ENCODE results near the gene TIGD1. TPM values are rescaled to one million over a fixed set of nuclear protein-coding genes. Genes with fewer than 3 reads are reported as not detected.

Gene TIGD1
- polyA plus RNA-seq, 1 of the 3 experiments (the other 2 are of a cell fraction): 4.6 TPM

- Histone ChIP-seq H2AFZ (ENCODE audit: low read depth) (no peak overlapping the region), H3K36me3 (replicated peaks in 1 of 2; ENCODE audit: control insufficient read depth in 1 of 2, insufficient read depth in 2 of 2, low read length in 1 of 2) (no peaks in the 10 kb centered on the region), H3K27me3 (ENCODE audit: insufficient read depth) (no peaks in the 10 kb centered on the region), H3F3A (replicated peaks; ENCODE audit: insufficient read depth) (peaks cover 4% of the 10 kb centered on the region), H3K9me3 (no peaks in the 10 kb centered on the region), H4K20me1 (ENCODE audit: insufficient read depth) (no peaks in the 10 kb centered on the region), H3K4me1 (ENCODE audit: control insufficient read depth in 1 of 2, insufficient read depth in 2 of 2, low read depth in 1 of 2, low read length in 1 of 2) (peaks cover 6 to 12% of the 10 kb centered on the region in 2 experiments; a peak in 2 of 4 replicates), H3K4me2 (peak overlapping the region; percentile 17), H3K79me2 (ENCODE audit: insufficient read depth) (no peaks in the 10 kb centered on the region), H3K27ac (ENCODE audit: low read depth in 2 of 2, low read length in 1 of 2) (peak overlapping the region in 1 of 2 experiments; percentile 49; a peak in 1 of 4 replicates), H3K4me3 (ENCODE audit: low read depth in 2 of 2, low read length in 1 of 2) (no peak overlapping the region), H3K9me2 (no peaks in the 10 kb centered on the region), H3K9ac (no peak overlapping the region)
- TF ChIP-seq CTCF (IDR thresholded peaks at IDR 0.05) (peak; percentile 23; the same call in 1 of the 2 replicates), RXRA (IDR thresholded peaks at IDR 0.05; ENCODE audit: borderline replicate concordance, low read depth) (no peak), POLR2AphosphoS5 (IDR thresholded peaks at IDR 0.05; ENCODE audit: low read depth, low read length) (no peak), TCF12 (IDR thresholded peaks at IDR 0.05) (no peak), MEF2A (IDR thresholded peaks at IDR 0.05; ENCODE audit: borderline replicate concordance, low read depth) (peak; percentile 81), SIN3A (IDR thresholded peaks at IDR 0.05; ENCODE audit: borderline replicate concordance, low read depth, low read length) (no peak), FOSL2 (IDR thresholded peaks at IDR 0.05; ENCODE audit: borderline replicate concordance, low read depth) (peak; percentile 59; the same call in 1 of the 2 replicates)
- POLR2A ChIA-PET: no interaction called here
- WGBS (ENCODE audit: low lambda C conversion rate): 89% methylated on average over 3 of the region's 3 CpGs
- CTCF ChIA-PET: interaction anchor here (1.2 to 1.4 kb wide), 2 partner anchors 12 kb away, joined by 5 to 8 read pairs; no protein-coding TSS in a partner anchor
- DNase-seq: no peak
Observed at GRCh38 chr2:232592772-232593395, 42.5 kb upstream of the TIGD1 start.

GRCh38 chr2:232588680-232589585, 38.6 kb upstream of the TIGD1 start:
- peaks cover 0 to under 1% of the 10 kb centered on the region in 2 experiments for H3K36me3 ChIP-seq (replicated peaks in 1 of 2; ENCODE audit: control insufficient read depth in 1 of 2, insufficient read depth in 2 of 2, low read length in 1 of 2)
- no peak overlapping the region for H3K4me2 ChIP-seq
- peak; percentile 28 for DNase-seq
- POLR2A ChIA-PET: no interaction called here
- H3K4me1 ChIP-seq (ENCODE audit: control insufficient read depth in 1 of 2, insufficient read depth in 2 of 2, low read depth in 1 of 2, low read length in 1 of 2): peaks cover 6 to 11% of the 10 kb centered on the region in 2 experiments; a peak in 2 of 4 replicates
- peaks cover 4% of the 10 kb centered on the region for H3F3A ChIP-seq (replicated peaks; ENCODE audit: insufficient read depth)
- H3K9me3 ChIP-seq: no peaks in the 10 kb centered on the region
- CTCF ChIA-PET: interaction anchor here (1.9 kb wide), 1 partner anchor 16 kb away, joined by 7 read pairs; no protein-coding TSS in a partner anchor
- no peak overlapping the region for H3K4me3 ChIP-seq (ENCODE audit: low read depth in 2 of 2, low read length in 1 of 2)
- no peaks in the 10 kb centered on the region for H3K27me3 ChIP-seq (ENCODE audit: insufficient read depth)
- peak overlapping the region in 1 of 2 experiments; percentile 59; a peak in 3 of 4 replicates for H3K27ac ChIP-seq (ENCODE audit: low read depth in 2 of 2, low read length in 1 of 2)
- H4K20me1 ChIP-seq (ENCODE audit: insufficient read depth): no peaks in the 10 kb centered on the region
- WGBS (ENCODE audit: low lambda C conversion rate): 78% methylated on average over 18 of the region's 18 CpGs
- no peak overlapping the region for H3K9ac ChIP-seq
- no peaks in the 10 kb centered on the region for H3K79me2 ChIP-seq (ENCODE audit: insufficient read depth)
- peak overlapping the region; percentile 40; the same call in 1 of the 2 replicates for H2AFZ ChIP-seq (ENCODE audit: low read depth)
- TF ChIP-seq FOSL2 (IDR thresholded peaks at IDR 0.05; ENCODE audit: borderline replicate concordance, low read depth) (peak; percentile 20; the same call in 1 of the 2 replicates), MAX (IDR thresholded peaks at IDR 0.05; ENCODE audit: low read depth) (peak; percentile 66; the same call in 1 of the 2 replicates), NFIC (IDR thresholded peaks at IDR 0.05; ENCODE audit: borderline replicate concordance) (peak; percentile 76), POLR2AphosphoS5 (IDR thresholded peaks at IDR 0.05; ENCODE audit: low read depth, low read length) (no peak), TCF12 (IDR thresholded peaks at IDR 0.05) (peak; percentile 34; the same call in 1 of the 2 replicates)
- H3K9me2 ChIP-seq: no peaks in the 10 kb centered on the region
